ENCODE data around the gene NINJ2. TPM values are rescaled to one million over a fixed set of nuclear protein-coding genes. Genes with fewer than 3 reads are reported as not detected.

Gene NINJ2
- total and polyA plus RNA-seq, 10 of the 15 experiments (the other 5 are each of a cell fraction or from before 2014, with no cell fraction given), result 8.9 to 51.6 (median 21.3) TPM

DNA sequence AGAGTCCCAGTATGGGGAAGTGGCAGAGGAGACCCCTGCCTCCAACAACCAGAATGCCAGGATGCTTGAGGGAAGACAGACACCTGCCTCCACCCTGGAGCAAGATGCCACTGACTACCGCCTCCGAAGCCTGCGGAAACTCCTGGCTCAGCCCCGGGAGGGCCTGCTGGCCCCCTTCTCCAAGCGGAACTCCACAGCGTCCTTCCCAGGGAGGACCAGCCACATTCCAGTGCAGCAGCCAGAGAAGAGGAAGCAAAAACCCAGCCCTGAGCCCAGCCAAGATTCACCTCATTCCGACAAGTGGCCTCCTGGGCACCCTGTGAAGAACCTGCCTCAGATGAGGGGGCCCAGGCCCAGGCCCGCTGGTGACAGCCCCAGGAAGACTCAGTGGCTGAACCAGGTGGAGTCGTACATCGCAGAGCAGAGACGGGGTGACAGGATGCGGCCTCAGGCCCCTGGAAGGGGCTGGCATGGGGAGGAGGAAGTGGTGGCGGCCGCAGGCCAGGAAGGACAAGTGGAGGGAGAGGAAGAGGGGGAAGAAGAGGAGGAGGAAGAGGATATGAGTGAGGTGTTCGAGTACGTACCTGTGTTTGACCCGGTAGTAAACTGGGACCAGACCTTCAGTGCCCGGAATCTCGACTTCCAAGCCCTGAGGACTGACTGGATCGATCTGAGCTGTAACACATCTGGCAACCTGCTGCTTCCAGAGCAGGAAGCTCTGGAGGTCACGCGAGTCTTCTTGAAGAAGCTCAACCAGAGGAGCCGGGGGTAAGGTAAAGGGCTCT is 109.8 kb downstream of the NINJ2 start (continued):
- TF ChIP-seq, protein P1, sequence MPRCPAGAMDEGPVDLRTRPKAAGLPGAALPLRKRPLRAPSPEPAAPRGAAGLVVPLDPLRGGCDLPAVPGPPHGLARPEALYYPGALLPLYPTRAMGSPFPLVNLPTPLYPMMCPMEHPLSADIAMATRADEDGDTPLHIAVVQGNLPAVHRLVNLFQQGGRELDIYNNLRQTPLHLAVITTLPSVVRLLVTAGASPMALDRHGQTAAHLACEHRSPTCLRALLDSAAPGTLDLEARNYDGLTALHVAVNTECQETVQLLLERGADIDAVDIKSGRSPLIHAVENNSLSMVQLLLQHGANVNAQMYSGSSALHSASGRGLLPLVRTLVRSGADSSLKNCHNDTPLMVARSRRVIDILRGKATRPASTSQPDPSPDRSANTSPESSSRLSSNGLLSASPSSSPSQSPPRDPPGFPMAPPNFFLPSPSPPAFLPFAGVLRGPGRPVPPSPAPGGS (IDR thresholded peaks at IDR 0.05; ENCODE audit: borderline replicate concordance, insufficient read depth, low read depth, low read length, poor library complexity, severe bottlenecking), result no peak
- TF ChIP-seq YY1 (IDR thresholded peaks at IDR 0.05; ENCODE audit: low read depth, low read length) (no peak), ETV6 (conservative IDR thresholded peaks at IDR 0.05 in 1 of 2, IDR thresholded peaks at IDR 0.05 in 1 of 2; ENCODE audit: borderline replicate concordance in 1 of 2, low read depth in 1 of 2) (peak in 1 of 2 experiments; percentile 91; a peak in 2 of 4 replicates), USF1 (IDR thresholded peaks at IDR 0.05; ENCODE audit: borderline replicate concordance, extremely low read length, insufficient read depth, low read depth, low read length) (no peak), CHD4 (IDR thresholded peaks at IDR 0.05) (no peak)

GRCh38 chr12:552466-552865 is 110.8 kb downstream of the NINJ2 start:
- Histone ChIP-seq H3K9me3 (replicated peaks; ENCODE audit: control insufficient read depth, insufficient read depth, low read length) (no peaks in the 10 kb centered on the region), H3K4me1 (ENCODE audit: control insufficient read depth, insufficient read depth, low read length) (no peaks in the 10 kb centered on the region), H3K9ac (ENCODE audit: control insufficient read depth, insufficient read depth, low read length) (no peak overlapping the region), H4K20me1 (ENCODE audit: control insufficient read depth, insufficient read depth) (no peaks in the 10 kb centered on the region), H2AFZ (ENCODE audit: control insufficient read depth, low read depth, low read length) (no peak overlapping the region), H3K4me2 (ENCODE audit: control insufficient read depth, insufficient read depth) (no peak overlapping the region), H3K4me3 (no peak overlapping the region), H3K27me3 (replicated peaks in 1 of 2; ENCODE audit: control insufficient read depth in 2 of 2, insufficient read depth in 2 of 2, low read length in 1 of 2) (peaks cover 0 to 3% of the 10 kb centered on the region in 2 experiments; a peak in 1 of 4 replicates), H3K79me2 (ENCODE audit: control insufficient read depth, insufficient read depth, low read length) (no peaks in the 10 kb centered on the region), H3K36me3 (ENCODE audit: control insufficient read depth in 2 of 2, insufficient read depth in 2 of 2, low read length in 1 of 2) (no peaks in the 10 kb centered on the region), H3K27ac (ENCODE audit: control insufficient read depth, insufficient read depth) (no peak overlapping the region)
- POLR2A ChIA-PET, result no interaction called here
- DNase-seq (ENCODE audit: low read depth, low spot score) (no peak), ATAC-seq (no peak), FAIRE-seq (no peak)
- in situ Hi-C loops (cut with MboI) (loop anchor here (5.0 kb wide), 1 partner anchor 95 kb away; the partner anchor contains the start of gene B4GALNT3), intact Hi-C loops (cut with micrococcal nuclease; ENCODE audit: unreplicated experiment) (no loop called here)
- SMC1A ChIA-PET (ENCODE audit: uncharacterized antibody, unreplicated experiment), result no interaction called here
- RAD21 ChIA-PET (ENCODE audit: unreplicated experiment), result no interaction called here
- TF ChIP-seq ZNF24 (IDR thresholded peaks at IDR 0.05) (no peak), SMARCA5 (IDR thresholded peaks at IDR 0.05) (no peak), NFYA (IDR thresholded peaks at IDR 0.05; ENCODE audit: borderline replicate concordance, low read depth, low read length) (no peak), ATF7 (IDR thresholded peaks at IDR 0.05; ENCODE audit: low read depth) (no peak), ZBTB33 (IDR thresholded peaks at IDR 0.05) (no peak)
- BruUV-seq (replicated peaks), result no TSS peak
- 36% methylated on average over 6 of the region's 6 CpGs for WGBS (ENCODE audit: insufficient coverage, insufficient replicate concordance, low lambda C conversion rate, missing lambda C conversion rate)
- CTCF ChIA-PET, result interaction anchor here (0.6 to 1.3 kb wide), 2 partner anchors 100 to 139 kb away, joined by 3 to 5 read pairs; no protein-coding TSS in a partner anchor

Data from GM12878 (cell line).